Measurements from ENCODE around the gene B3GALNT2.

GRCh38 chr1:235429143-235429542, 75.1 kb downstream of the B3GALNT2 start:
- TF ChIP-seq, protein P1, sequence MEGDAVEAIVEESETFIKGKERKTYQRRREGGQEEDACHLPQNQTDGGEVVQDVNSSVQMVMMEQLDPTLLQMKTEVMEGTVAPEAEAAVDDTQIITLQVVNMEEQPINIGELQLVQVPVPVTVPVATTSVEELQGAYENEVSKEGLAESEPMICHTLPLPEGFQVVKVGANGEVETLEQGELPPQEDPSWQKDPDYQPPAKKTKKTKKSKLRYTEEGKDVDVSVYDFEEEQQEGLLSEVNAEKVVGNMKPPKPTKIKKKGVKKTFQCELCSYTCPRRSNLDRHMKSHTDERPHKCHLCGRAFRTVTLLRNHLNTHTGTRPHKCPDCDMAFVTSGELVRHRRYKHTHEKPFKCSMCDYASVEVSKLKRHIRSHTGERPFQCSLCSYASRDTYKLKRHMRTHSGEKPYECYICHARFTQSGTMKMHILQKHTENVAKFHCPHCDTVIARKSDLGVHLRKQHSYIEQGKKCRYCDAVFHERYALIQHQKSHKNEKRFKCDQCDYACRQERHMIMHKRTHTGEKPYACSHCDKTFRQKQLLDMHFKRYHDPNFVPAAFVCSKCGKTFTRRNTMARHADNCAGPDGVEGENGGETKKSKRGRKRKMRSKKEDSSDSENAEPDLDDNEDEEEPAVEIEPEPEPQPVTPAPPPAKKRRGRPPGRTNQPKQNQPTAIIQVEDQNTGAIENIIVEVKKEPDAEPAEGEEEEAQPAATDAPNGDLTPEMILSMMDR (conservative IDR thresholded peaks at IDR 0.05): no peak
- no peak for TF ChIP-seq EZH2 (IDR thresholded peaks at IDR 0.05; ENCODE audit: low read depth)
